AG09319 (cell line): ENCODE measurements around the gene CCNG1.
"Not testable (repeated sequence)": the region's sequence is repeated elsewhere in the genome, so short reads cannot be mapped to it uniquely, and the experiment has no call there.

ENCODE experiments used
- DNase-seq: peaks from one replicate; pipeline ENCODE4 v3.0.0-alpha.2; 2010; ENCODE audit warnings: low read depth; ENCODE audit errors: extremely low read depth
- TF ChIP-seq, protein P1 (sequence below): IDR thresholded peaks from 2 replicates; pipeline ENCODE4 v1.5.1; 2011; ENCODE audit warnings: low read depth, mild to moderate bottlenecking, inconsistent platforms, low read length, moderate library complexity

CCNG1 gene

DNA sequence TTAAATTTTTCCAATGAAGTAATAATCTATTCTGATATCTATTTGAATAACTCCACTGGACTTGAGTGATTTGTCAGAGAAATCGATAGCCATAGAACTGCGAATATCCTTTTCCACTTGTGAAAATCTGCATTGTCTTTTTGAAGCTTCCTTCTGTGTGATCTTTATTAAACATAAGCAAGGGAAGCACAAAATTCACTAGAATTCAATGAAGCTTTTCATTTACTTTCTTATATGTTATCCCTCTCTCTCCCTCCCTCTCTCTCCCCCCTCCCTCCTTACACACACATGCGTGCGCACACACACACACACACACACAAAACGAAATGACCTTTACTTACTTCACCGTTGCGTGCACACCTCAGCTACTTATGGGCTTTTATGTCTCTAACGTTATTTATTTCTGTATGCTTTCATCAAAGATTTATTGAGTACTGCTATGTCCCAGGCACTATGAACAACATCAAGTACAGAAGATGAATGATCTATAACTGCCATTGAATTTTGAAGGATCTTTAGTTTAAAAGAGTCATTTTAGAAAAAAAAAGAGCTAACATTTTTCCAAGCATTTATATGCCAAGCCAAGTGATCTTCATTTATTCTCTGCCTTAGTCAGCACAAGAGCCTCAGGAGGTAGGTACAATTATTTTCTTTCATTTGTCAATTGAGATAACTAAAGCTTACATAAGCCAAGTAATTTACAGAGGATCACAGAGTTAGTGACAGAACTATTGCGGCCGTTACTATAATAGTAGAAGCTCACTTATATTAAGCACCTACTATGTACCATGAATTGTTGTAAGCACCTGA, 32.8 kb upstream of the CCNG1 start:
- TF ChIP-seq, protein P1, sequence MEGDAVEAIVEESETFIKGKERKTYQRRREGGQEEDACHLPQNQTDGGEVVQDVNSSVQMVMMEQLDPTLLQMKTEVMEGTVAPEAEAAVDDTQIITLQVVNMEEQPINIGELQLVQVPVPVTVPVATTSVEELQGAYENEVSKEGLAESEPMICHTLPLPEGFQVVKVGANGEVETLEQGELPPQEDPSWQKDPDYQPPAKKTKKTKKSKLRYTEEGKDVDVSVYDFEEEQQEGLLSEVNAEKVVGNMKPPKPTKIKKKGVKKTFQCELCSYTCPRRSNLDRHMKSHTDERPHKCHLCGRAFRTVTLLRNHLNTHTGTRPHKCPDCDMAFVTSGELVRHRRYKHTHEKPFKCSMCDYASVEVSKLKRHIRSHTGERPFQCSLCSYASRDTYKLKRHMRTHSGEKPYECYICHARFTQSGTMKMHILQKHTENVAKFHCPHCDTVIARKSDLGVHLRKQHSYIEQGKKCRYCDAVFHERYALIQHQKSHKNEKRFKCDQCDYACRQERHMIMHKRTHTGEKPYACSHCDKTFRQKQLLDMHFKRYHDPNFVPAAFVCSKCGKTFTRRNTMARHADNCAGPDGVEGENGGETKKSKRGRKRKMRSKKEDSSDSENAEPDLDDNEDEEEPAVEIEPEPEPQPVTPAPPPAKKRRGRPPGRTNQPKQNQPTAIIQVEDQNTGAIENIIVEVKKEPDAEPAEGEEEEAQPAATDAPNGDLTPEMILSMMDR: no peak
- no peak for DNase-seq

DNA sequence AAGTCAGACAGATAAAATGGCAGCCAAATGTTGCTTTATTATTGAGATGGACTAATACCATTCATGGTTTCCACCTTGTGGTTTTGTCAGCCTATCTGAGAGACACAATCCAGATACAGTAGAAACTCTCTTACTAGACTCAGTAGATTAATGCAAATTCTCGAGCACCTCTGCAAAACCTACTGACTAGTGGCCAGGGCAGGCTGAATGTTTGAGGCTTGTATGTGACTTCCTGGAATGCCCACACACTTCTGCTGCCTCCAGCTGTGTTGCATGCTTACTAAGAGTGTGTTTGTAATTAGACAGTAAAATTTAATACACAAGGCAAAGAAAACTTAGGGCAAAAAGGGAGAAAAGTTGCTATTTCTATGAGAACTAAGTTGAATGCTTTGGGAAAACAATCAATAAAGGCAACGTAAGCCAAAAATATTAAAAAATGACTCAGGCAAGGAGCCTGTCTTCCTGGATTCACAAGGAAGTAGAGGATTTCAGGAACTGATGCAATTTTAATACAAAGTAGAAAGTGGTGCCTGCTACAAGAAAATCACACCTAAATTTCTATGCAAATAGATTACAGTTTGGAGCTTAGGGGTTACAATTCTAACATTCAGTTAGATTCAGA, 30.2 kb upstream of the CCNG1 start:
- no peak for DNase-seq
- TF ChIP-seq, protein P1: no peak

DNA sequence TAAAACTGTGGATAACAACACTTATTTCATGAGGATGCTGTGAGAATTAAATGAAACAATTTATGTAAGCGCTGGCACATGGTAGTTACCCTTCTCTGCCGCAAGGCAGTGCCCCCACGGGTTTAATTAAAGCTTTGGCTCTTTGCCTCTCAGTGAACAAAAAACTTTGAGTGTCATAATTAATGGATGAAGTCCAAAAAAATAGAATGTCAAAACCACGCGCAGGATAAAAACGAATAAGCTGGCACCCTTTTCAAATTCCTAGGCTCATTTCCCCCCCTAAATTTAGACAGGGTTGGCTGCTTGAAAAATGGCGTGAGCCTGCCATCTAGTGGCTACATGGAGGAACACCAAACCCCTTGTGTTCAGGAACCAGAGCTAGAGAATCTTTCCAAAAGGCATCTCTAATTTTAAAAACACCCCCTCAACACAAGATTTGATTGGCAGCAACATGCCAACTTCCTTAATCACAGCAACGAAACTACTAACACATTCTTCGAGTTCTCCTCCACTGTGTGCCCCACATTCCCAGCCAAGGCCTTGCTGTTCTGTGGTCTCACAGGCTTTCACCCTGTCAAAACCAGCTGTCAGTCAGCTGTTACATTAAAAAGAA, 29.0 kb upstream of the CCNG1 start:
- TF ChIP-seq, protein P1: peak; percentile 88
- DNase-seq: peak; percentile 10

DNA sequence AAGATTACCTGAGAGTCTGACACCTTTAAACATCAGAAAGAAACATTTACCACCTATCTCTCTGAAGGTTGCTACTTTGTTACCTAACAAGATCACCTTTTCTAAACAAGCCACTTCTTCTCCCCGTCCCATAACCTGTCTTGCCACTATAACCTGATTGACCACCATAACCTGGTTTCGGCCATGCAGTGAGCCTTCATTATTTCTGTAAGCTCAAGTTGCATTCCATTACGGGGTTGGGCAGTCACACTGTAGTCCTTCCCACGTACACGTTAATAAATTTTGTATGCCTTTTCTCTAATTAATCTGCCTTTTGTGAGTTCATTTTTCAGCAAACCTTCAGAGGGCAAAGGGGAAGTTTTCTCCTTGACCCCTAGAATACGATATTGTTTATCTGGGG, 28.0 kb upstream of the CCNG1 start:
- TF ChIP-seq, protein P1: no peak
- no peak for DNase-seq

DNA sequence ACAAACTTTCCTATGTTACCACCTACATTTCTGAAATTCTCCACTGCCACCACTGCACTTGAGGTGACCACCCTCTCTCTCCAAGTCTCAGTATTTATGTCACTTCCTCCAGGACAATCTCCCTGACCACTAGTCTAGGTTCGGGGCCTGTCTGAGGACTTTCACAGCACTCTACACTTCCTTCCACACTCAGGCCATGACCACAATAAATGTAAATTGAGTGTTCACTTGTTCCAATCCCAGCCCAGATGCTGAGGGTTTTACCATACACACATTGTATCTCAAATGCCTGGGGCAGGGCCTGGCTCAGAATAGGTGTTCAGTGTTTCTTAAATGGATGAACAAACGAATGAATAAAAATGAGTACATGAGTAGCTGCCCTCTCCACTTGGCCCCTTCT, 26.9 kb upstream of the CCNG1 start:
- DNase-seq: no peak
- TF ChIP-seq, protein P1: no peak

DNA sequence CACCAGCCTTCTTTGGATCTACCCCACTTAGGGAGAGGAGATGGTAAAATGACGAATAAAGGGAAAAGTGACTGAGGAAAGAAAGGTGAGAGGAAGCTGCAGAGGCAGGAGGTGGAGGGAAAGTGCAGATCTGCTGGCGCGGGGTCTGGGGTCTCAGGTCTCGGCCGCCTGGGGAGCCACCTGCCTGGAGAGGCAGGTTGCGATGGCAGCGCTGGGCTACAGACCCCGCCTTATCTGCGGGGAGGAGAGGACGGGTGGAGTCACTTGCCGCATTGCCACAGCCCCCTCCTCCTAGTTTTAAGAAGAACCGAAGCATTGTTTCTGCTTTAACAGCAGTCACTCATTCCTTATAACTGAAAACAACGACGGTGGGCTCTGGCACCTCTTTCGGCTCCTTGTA, 21.7 kb upstream of the CCNG1 start:
- not testable (repeated sequence) for DNase-seq

DNA sequence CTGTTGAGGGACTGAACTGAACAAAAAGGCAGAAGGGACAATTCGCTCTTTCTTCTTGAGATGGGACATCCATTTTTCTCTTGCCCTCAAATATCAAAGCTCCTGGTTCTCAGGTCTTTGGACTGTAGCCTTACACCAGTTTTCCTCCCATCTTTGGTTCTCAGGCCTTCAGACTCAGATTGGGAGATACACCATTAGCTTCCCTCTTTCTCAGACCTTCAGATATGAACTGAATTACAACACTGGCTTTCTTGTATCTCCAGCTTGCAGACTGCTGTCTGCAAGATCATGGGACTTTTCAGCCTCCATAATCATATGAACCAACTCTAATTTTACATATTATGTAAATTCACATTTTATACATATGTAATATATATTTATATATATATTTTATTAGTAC, 12.6 kb upstream of the CCNG1 start:
- no peak for DNase-seq
- TF ChIP-seq, protein P1: no peak

DNA sequence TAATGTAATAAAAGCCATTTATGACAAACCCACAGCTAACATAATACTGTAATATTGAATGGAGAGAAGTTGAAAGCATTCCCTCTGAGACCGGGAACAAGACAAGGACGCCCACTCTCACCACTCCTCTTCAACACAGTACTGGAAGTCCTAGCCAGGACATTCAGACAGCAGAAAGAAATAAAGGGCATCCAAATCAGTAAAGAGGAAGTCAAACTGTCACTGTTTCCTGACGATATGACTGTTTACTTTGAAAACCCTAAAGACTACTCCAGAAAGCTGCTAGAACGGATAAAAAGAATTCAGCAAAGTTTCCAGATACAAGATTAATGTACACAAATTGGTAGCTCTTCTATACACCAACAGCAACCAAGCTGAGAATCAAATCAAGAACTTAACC, 11.3 kb upstream of the CCNG1 start:
- DNase-seq: not testable (repeated sequence)
